HepG2 (cell line): ENCODE data around the gene ZNF235. TPM values are rescaled to one million over a fixed set of nuclear protein-coding genes. Genes with fewer than 3 reads are reported as not detected.

ENCODE experiments used
- NFIB ChIP-seq: sonication (generic); formaldehyde crosslinking; IDR thresholded peaks from 2 replicates; pipeline ENCODE4 v1.9.0; 2021; ENCODE audit warnings: missing genetic modification reagents, mild to moderate bottlenecking, borderline replicate concordance
- SP140L ChIP-seq: sonication (generic); formaldehyde crosslinking; IDR thresholded peaks from 2 replicates; pipeline ENCODE4 v1.4.0; 2020; ENCODE audit warnings: missing genetic modification reagents, borderline replicate concordance
- YEATS2 ChIP-seq: sonication (generic); formaldehyde crosslinking; IDR thresholded peaks from 2 replicates; pipeline ENCODE4 v1.4.0; 2020; ENCODE audit warnings: missing genetic modification reagents, borderline replicate concordance
- ZBTB3 ChIP-seq: sonication (generic); formaldehyde crosslinking; IDR thresholded peaks from 2 replicates; pipeline ENCODE4 v1.4.0; 2020; ENCODE audit warnings: low read depth, mild to moderate bottlenecking, moderate library complexity, missing genetic modification reagents, borderline replicate concordance
- ZBTB38 ChIP-seq: sonication (generic); formaldehyde crosslinking; IDR thresholded peaks from 2 replicates; pipeline ENCODE4 v1.5.1; 2020; ENCODE audit warnings: mild to moderate bottlenecking, missing genetic modification reagents
- ZNF142 ChIP-seq: sonication (generic); formaldehyde crosslinking; IDR thresholded peaks from 2 replicates; pipeline ENCODE4 v1.4.0; 2020; ENCODE audit warnings: missing genetic modification reagents
- ZNF224 ChIP-seq: sonication (generic); formaldehyde crosslinking; IDR thresholded peaks from 2 replicates; pipeline ENCODE4 v1.5.0; 2020; ENCODE audit warnings: mild to moderate bottlenecking, missing genetic modification reagents
- ZNF33A ChIP-seq: sonication (generic); formaldehyde crosslinking; IDR thresholded peaks from 2 replicates; pipeline ENCODE4 v1.5.1; 2020; ENCODE audit warnings: missing genetic modification reagents, mild to moderate bottlenecking, moderate library complexity, borderline replicate concordance
- ZNF44 ChIP-seq: sonication (generic); formaldehyde crosslinking; IDR thresholded peaks from 2 replicates; pipeline ENCODE4 v1.5.1; 2020; ENCODE audit warnings: mild to moderate bottlenecking, missing genetic modification reagents
- polyA plus RNA-seq, 8 experiments: library from polyadenylated mRNA; depleted of rRNA in 3 of 8; stranded (reverse) in 7 of 8; unstranded in 1 of 8; fragments of >200 nt; fragmentation: Illumina TruSeq in 4 of 8; extraction: Trizol in 4 of 8; gene quantifications; 2 replicates each; pipeline versions ENCODE4 v1.2.1 to v1.2.3, GENCODE V29; 2011 to 2016; ENCODE audit warnings: low read depth in 4 of 8, missing spikeins in 1 of 8, mixed read lengths in 1 of 8; ENCODE audit not compliant: insufficient read depth in 1 of 8
- total RNA-seq, 5 experiments: library from RNA; depleted of rRNA; stranded (reverse); fragments of >200 nt; fragmentation: Illumina TruSeq; extraction: Trizol; gene quantifications; 2 replicates each; pipeline ENCODE4 v1.2.3, GENCODE V29; 2016; ENCODE audit warnings: low read depth in 1 of 5
- TF ChIP-seq, protein P1 (sequence below): sonication (generic); formaldehyde crosslinking; IDR thresholded peaks from 2 replicates; pipeline ENCODE4 v1.5.1; 2020; ENCODE audit warnings: missing genetic modification reagents, mild to moderate bottlenecking, borderline replicate concordance
- TF ChIP-seq, protein P2 (sequence below): IDR thresholded peaks from 2 replicates; pipeline ENCODE4 v1.6.1; 2016; ENCODE audit warnings: mild to moderate bottlenecking, missing biosample characterization, missing genetic modification reagents
- TF ChIP-seq, protein P3 (sequence below): sonication (generic); formaldehyde crosslinking; IDR thresholded peaks from 2 replicates; pipeline ENCODE4 v1.4.0; 2020; ENCODE audit warnings: missing genetic modification reagents, borderline replicate concordance

ZNF235 gene
- total and polyA plus RNA-seq, 2 of the 13 experiments (the other 11 are each of a cell fraction or from before 2014, with no cell fraction given) = 4.8 to 5.5 TPM

GRCh38 chr19:44303320-44303719 is 1.5 kb downstream of the ZNF235 start (continued):
- TF ChIP-seq, protein P1, sequence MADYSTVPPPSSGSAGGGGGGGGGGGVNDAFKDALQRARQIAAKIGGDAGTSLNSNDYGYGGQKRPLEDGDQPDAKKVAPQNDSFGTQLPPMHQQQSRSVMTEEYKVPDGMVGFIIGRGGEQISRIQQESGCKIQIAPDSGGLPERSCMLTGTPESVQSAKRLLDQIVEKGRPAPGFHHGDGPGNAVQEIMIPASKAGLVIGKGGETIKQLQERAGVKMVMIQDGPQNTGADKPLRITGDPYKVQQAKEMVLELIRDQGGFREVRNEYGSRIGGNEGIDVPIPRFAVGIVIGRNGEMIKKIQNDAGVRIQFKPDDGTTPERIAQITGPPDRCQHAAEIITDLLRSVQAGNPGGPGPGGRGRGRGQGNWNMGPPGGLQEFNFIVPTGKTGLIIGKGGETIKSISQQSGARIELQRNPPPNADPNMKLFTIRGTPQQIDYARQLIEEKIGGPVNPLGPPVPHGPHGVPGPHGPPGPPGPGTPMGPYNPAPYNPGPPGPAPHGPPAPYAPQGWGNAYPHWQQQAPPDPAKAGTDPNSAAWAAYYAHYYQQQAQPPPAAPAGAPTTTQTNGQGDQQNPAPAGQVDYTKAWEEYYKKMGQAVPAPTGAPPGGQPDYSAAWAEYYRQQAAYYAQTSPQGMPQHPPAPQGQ (CRISPR knock-in tag) = no peak
- TF ChIP-seq SP140L (CRISPR knock-in tag) (no peak), ZNF44 (no peak), ZNF142 (no peak), ZNF224 (no peak), ZNF33A (CRISPR knock-in tag) (no peak), YEATS2 (CRISPR knock-in tag) (no peak), ZBTB3 (no peak), ZBTB38 (CRISPR knock-in tag) (no peak), NFIB (CRISPR knock-in tag) (no peak)
- TF ChIP-seq, protein P2, sequence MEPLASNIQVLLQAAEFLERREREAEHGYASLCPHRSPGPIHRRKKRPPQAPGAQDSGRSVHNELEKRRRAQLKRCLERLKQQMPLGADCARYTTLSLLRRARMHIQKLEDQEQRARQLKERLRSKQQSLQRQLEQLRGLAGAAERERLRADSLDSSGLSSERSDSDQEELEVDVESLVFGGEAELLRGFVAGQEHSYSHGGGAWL = no peak
- TF ChIP-seq, protein P3, sequence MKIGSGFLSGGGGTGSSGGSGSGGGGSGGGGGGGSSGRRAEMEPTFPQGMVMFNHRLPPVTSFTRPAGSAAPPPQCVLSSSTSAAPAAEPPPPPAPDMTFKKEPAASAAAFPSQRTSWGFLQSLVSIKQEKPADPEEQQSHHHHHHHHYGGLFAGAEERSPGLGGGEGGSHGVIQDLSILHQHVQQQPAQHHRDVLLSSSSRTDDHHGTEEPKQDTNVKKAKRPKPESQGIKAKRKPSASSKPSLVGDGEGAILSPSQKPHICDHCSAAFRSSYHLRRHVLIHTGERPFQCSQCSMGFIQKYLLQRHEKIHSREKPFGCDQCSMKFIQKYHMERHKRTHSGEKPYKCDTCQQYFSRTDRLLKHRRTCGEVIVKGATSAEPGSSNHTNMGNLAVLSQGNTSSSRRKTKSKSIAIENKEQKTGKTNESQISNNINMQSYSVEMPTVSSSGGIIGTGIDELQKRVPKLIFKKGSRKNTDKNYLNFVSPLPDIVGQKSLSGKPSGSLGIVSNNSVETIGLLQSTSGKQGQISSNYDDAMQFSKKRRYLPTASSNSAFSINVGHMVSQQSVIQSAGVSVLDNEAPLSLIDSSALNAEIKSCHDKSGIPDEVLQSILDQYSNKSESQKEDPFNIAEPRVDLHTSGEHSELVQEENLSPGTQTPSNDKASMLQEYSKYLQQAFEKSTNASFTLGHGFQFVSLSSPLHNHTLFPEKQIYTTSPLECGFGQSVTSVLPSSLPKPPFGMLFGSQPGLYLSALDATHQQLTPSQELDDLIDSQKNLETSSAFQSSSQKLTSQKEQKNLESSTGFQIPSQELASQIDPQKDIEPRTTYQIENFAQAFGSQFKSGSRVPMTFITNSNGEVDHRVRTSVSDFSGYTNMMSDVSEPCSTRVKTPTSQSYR (CRISPR knock-in tag) = no peak
- TF ChIP-seq, all 625 proteins: peak for 0
